GM21619 (cell line): Measurements from ENCODE around the gene ADAMTS14.
"Not testable (repeated sequence)": the region's sequence is repeated elsewhere in the genome, so short reads cannot be mapped to it uniquely, and the experiment has no call there.

Experiments used
- ATAC-seq: cut with Tn5 transposase; IDR thresholded peaks from one replicate; pipeline ENCODE4 v1.9.1; 2021; ENCODE audit not compliant: unreplicated experiment

The ADAMTS14 gene

DNA sequence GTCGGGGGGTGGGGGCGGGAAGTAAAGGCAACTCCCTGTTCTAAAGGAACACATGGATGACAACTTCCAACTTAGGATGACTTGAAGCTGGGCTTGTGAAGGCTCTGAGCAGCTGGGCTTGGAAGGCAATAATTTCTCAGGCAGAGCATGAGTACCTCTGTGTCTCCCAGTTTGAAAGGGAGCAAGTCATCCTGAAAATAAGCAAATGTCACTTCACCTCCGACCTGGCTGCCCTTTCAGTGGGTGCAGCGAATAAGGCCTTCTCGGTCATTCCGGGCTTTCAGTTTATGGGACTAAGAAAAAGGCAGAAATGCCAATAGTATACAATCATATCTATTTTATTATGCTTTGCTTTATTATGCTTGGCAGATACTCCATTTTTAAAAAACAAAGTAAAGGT, 15.3 kb upstream of the ADAMTS14 start:
- no peak for ATAC-seq

DNA sequence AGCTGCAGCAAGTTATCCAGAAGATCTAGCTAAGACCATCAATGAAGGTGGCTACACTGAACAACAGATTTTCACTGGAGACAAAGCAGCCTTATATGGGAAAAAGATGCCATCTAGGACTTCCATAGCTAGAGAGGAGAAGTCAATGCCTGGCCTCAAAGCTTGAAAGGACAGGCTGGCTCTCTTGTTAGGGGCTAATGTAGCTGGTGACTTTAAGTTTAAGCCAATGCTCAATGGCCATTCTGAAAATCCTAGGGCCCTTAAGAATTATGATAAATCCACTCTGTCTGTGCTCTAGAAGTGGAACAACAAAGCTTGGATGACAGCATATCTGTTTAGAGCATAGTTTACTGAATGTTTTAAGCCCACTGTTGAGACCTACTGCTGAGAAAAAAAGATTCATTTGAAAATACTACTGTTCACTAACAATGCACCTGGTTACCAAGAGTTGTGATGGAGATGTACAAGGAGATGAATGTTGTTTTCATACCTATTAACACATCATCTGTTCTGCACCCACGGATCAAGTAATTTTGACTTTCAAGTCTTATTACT, 13.6 kb upstream of the ADAMTS14 start:
- no peak for ATAC-seq

DNA sequence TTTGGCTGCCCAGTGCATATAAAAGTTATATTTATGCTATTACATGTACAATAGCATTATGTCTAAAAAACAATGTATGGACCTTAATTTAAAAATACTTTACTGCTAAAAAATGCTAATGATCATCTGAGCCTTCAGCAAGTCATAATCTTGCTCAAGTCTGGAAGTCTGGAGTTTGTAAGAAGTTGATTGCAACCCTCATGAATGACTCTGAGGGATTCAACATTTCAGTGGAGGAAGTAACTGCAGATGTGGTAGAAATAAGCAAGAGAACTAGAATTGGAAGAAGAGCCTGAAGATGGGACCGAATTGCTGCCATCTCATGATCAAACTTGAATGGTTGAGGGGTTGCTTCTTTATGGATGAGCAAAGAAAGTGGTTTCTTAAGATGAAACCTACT, 13.0 kb upstream of the ADAMTS14 start:
- no peak for ATAC-seq

DNA sequence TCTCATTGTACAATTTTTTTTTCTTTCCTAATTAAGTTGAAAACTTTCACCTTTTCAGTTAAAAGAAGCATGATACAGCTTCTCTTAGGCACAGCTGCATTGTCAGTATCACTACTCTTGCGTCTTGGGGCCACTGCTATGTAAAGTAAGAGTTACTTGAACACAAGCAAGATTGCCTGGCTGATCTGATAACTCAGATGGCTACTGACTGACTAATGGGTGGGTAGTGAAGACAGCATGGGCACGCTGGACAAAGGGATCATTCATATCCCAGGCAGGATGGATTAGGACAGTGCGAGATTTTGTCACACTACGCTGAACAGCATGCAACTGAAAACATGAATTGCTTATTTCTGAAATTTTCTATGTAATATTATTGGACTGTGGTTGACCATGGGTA, 11.6 kb upstream of the ADAMTS14 start:
- no peak for ATAC-seq

DNA sequence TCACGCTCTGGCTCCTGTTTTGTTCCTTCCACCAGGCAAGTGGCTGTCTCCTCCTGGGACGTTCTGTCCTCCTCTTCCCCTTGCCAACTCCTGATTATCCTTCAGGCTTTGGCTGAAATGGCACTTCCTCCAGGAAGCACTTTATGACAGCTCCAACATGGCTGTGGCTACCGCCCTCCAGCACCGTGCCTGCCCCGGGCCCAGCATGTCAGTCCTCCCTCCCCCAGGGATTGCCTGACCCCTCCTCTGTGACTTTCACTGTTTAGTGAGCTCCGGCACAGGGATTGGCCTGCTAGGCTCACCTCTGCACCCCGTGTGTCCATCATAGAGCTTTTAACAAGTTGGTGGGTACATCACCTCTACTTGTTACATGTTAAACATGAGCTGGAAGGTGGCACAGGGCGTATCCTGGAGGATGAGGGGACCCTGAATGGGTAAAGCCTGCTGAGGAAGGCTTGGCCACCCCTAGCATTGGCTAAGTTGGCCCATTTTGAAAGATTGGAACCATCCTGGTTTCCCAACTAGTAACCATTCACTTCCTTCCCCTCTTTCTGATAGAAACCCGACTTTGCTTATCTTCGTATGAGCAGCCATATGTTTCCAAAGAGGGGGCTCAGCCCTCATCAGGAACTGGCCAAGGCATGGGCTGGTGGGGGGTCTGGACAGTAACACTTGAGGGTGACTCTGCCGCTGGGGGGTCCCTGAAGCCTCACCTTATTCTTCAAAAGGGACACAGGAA, 10.5 kb upstream of the ADAMTS14 start:
- ATAC-seq: no peak

DNA sequence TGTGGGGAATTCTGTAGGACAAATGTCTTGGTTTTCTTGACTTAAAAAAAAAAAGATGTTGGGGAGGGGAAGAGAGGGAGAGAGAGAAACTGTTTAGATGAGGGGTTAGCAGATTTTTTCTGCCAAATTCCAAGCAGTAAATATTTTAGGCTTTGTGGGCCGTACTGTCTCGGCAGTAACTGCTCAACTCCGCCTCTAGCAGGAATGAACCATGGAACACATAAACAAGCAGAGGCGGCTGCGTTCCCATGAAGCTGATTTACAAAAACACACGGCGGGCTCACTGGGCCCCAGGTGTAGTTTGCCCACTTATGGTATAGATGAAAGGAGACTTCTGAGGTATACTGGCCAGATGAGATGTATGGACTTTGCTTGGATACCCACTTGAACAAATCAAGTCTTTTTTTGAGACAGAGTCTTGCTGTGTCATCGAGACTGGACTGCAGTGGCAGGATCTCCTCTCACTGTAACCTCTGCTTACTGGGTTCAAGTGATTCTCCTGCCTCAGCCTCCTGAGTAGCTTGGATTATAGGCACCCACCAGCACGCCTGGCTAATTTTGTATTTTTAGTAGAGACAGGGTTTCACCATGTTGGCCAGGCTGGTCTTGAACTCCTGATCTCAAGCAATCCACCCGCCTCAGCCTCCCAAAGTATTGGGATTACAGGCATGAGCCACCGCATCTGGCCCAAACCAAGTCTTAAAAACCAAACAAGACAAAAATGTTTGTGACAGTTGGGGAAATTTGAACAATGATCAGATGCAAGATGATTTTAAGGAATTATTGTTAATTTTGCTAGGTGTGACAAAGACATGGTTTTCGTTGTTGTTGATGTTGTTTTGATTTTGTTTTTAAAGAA, 9.7 kb upstream of the ADAMTS14 start:
- no peak for ATAC-seq

DNA sequence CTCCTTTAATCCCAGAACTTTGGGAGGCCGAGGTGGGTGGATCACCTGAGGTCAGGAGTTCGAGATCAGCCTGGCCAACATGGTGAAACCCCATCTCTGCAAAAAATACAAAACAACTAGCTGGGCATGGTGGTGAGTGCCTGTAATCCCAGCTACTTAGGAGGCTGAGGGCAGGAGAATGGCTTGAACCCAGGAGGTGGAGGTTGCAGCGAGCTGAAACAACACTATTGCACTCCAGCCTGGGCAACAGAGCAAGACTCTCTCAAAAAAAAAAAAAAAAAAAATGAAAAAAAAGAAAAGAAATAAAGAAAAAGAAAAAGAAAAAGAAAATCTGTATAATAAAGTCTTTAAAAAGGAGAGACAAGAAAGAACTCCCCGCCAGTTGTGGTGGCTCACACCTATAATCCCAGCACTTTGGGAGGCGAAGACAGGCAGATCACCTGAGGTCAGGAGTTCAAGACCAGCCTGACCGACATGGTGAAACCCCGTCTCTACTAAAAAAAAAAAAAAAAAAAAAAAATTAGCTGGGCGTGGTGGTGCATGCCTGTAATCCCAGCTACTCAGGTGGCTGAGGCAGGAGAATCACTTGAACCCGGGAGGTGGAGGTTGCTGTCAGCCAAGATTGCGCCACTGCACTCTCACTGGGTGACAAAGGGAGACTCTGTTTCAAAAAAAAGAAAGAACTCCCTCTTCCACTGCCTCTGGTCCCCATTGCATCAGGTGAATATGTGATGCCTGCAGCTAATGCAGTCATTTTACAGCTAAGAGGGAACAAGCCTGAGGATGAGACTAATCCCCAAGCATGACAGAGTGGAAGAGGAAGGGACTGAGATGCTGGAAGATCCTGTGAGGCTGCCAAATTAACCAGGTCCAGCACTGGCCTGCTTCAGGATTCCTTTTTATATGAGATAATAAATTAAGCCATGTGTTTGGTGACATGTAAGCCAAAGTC, 8.6 kb upstream of the ADAMTS14 start:
- not testable (repeated sequence) for ATAC-seq

DNA sequence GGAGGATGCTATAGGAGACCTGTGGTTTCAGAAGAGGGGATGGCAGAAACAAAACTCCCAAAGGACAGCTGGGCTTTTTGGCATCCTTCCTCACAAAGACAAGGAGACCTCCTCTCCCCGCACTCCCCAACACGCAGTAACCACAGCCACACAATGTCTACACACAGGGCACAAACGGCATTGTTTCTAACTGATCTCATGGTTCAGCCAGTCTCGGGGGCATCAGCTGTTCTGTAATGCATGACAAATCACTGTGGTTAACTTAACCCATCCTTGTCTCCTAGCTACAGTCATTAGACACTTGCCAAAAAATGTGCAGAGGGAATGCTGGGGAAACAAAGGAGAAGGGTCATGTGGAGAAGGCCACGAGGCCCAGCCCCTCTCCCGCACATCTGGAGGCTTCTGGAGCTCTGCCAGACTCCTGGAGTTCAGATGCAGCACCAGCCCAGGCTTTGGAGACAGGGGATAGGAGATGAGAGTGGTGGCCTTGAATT, 7.6 kb upstream of the ADAMTS14 start:
- ATAC-seq: no peak

DNA sequence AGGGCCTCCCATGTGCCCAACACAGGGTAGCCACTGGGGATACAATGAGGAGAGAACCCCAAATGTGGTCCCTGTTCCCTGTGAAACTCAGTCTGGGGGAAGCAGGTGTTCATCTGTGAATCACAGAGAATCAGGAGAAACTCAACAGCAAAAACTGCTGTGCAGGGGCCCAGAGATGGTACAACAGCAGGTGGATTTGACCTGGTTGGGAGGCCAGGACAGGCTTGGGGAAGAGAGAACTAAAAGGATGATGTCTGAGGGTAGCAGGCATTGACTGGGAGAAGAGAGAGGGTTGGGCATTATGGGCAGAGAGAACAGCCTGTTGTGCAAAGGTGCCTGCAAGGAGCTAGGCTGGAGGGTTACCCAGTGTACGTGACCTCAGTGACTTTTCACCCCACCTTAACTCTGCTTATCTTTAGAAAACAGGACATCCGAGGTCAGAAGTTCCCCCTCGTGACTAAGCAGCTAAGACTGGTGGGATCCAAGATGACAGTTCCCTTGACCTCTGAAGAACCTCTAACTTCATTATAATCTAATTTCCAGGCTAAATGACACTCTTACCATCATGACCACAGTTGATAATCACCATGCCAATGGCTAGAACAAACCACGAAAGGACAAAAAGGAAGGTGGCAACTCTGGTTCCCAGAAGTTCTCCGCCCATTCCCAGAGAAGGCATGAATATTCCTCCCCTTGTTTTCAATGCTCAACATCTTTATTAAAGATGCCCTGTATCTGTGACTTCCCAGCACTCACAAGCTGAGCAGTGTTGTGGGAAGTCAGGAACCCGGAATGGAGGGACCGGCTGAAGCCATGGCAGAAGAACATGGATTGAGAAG, 5.1 kb upstream of the ADAMTS14 start:
- no peak for ATAC-seq

DNA sequence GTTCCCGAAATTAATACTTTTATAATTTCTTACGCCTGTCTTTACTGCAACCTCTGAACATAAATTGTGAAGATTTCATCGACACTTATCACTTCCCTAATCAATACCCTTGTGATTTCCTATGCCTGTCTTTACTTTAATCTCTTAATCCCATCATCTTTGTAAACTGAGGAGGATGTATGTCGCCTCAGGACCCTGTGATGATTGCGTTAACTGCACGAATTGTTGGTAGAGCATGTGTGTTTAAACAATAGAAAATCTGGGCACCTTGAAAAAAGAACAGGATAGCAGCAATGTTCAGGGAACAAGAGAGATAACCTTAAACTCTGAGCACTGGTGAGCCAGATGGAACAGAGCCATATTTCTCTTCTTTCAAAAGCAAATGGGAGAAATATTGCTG, 4.5 kb upstream of the ADAMTS14 start:
- not testable (repeated sequence) for ATAC-seq

DNA sequence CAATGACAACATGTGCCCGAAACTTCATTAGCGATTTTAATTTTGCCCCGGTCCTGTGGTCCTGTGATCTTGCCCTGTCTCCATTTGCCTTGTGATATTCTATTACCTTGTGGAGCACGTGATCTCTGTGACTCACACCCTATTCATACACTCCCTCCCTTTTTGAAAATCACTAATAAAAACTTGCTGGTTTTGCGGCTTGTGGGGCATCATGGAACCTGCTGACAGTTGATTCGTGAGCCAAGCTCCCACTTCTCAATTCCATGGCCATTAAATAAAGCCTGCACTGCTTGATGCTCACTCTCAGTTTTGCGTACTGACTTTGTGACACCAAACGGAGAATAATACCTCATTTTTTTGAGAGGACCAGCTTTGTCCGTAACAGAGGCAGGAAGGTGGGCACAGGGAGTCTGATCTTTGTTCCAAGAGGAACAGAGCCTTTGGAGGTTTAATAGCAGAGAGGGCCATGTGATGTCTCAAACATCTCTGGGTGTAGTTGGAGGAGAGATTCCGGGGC, 3.8 kb upstream of the ADAMTS14 start:
- no peak for ATAC-seq

DNA sequence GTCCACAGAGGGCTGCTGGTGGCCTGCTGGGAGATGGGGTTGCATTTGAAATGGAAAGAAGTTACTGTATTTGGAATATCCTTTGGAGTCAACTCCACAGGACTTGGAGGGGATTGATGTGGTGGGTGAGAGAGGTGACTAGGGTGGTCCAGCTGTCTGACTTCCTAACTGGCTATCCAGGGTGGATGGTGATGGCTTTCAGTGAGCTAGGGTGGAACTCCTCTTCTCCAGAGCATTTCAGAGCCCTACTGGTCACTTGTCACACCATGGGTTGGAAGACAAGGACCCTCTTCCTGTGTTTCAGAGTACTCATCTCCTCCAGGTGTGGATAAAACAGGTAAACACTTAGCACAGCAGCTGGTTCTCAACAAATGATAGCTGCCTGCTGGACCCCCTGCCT, 3.3 kb upstream of the ADAMTS14 start:
- no peak for ATAC-seq

DNA sequence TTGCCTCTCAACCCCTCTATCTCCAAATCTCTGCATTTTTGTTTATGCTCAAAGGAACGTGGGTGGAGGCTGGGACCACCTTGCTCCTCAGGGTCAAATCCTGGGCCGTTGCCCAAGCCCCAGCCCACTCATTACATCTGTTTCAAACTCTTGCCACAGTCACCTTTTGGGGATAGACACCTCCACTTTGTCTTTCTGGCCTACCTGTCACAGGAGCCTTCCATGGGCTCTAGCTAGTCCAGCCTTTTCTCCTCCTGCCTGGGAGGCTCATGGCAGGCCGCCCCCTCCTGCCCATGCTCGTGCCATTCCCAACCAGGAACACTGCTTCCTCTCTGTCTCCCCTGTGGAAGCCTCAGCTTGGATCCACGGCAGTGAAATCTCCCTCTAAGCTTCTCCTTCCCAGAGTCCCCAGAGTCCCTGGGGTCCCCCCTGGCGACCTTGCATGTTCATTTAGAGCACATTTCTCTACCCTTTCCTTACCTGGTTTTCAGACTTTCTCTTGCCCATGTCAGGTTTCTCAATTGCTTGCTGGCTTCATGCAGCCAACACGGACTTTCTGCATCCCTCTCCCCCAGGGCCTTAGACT, 2.5 kb upstream of the ADAMTS14 start:
- ATAC-seq: no peak

DNA sequence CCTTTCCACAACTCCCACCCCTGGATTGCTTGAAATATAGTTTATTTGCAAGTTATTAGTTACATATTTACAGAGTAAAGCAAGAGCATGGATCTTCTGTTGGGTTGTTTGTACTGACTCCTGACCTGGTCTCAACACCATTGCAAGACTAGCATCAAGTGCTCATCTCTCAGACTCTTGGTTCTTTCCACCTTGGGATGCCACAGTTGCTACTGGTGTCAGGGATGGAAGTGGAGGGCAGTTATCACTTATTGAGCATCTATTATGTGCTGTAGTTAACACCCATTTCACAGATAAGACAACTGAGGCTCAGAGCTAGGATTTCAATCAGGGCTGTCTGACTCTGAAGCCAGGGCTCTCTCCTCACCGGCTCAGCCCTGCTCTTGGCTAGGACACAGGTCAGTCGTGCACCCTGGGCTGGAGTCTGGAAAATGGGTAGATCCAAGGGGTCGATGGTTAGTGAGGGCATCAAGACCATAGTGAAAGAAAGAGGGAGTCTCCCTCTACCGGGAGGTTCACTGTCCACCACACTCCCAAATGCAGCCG, 614 bp upstream of the ADAMTS14 start:
- no peak for ATAC-seq

DNA sequence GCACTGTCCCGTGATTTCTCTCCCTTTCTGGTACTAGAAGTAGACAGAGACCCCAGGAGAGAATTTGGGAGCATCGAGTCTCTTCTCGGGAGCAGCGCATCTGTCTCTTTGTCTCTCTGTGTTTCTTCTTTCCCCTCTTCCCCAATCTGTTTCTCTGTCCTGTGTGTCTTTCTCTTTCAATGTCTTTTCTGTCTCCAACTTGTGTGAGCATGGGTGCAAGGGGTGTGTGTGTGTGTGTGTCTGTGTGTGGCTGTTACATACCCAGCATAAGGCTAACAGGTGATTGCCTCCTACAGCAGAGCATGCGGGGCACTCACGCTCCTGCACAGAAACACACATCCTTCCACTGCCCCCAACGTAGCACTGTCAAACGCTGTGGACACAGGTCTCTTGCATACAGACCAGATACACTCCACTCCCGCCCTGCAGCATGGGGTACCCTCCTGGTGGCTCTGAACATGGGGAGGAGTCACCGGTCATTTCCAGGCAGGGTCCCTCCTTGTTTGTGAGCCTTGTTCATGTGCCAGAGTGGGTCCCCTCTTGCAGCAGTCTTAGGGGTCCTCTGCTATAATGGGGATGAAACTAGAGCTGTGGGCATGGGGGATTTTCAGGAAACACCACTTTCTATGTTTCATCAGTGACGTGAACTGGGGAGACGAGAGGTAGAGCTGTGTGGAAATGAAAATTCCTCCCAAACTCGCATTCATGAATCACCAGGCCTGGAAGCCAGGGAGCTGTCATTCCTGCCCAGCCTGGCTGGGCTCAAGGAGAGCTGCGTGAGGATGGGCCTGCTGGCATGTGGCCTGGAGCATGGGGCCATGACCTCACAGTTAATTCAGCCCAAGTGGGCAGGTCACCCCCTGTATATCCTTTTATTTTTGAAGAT, 980 bp downstream of the ADAMTS14 start:
- ATAC-seq: no peak

DNA sequence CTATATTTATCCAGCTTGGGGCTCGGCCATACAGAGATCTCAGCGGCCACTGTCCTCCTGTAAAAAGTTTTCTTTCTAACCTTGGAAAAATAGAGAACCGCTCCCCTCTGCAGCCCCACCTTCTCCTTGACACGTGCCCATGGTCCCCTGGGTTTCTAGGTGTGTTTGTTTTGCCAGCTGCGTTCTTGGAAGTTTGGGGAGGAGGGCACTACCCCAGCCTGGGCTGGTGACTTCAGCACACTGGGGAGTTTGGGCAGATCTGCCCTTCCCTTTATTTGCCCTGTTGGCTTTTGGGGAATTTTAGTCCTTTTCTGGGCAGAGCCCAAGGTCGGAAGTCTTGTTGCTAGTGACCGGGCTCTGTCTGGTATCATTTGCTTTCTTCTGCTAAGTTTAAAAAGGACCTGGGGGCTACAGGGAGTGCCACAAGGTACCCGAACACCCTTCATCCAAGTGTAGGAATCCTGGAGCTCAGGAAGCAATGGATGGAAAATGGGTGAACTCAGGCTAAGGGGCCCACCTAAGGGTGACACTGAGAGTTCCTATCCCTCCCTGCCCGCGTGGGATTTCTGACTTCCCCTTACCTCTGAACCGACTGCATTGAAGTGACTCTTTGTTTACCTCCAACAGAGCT, 1.7 kb downstream of the ADAMTS14 start:
- ATAC-seq: no peak
